ENCODE measurements around the gene TIMD4. TPM values are rescaled to one million over a fixed set of nuclear protein-coding genes. Genes with fewer than 3 reads are reported as not detected.

Gene TIMD4
- total RNA-seq (2014; rRNA removed; shearing (Covaris generic)) (not detected in 2 replicates), polyA plus RNA-seq (2016; fragmentation: Nextera tagmentation; extraction: Ambion mirVana) (not detected in 2 replicates)
- long read RNA-seq = 0 reads

- Mint-ChIP-seq H3K4me1 (peaks cover 4% of the 10 kb centered on the region; the same call in 1 of the 3 replicates), H3K27me3 (ENCODE audit: insufficient read depth, low read depth, poor library complexity) (peaks cover 3% of the 10 kb centered on the region), H3K36me3 (ENCODE audit: low read depth) (no peaks in the 10 kb centered on the region), H3K9me3 (no peaks in the 10 kb centered on the region), H3K27ac (no peak within 1 kb of the TSS), H3K4me3 (no peak within 1 kb of the TSS)
- no peaks in the 10 kb centered on the region for H4K20me1 ChIP-seq (replicated peaks; ENCODE audit: insufficient read depth)
- no peaks in the 10 kb centered on the region for H3K27me3 ChIP-seq (ENCODE audit: insufficient read depth)
- no peak within 1 kb of the TSS for H2AFZ ChIP-seq
- H3K4me3 ChIP-seq = no peak within 1 kb of the TSS
- ATAC-seq (no peak), DNase-seq (ENCODE audit: low spot score) (no peak)
- H3K27ac ChIP-seq (ENCODE audit: low read depth) = no peak within 1 kb of the TSS
- no peak for TF ChIP-seq STAT1 (IDR thresholded peaks at IDR 0.05; ENCODE audit: unreplicated experiment)
- TF ChIP-seq EZH2 (IDR thresholded peaks at IDR 0.05; ENCODE audit: low read depth, unreplicated experiment) = no peak
- H3K9me2 ChIP-seq (ENCODE audit: insufficient read depth) = no peaks in the 10 kb centered on the region
- H3K4me2 ChIP-seq = no peak within 1 kb of the TSS
- H3K36me3 ChIP-seq (ENCODE audit: insufficient read depth) = no peaks in the 10 kb centered on the region
- peaks cover 11% of the 10 kb centered on the region; the same call in 1 of the 2 replicates for H3K4me1 ChIP-seq (ENCODE audit: insufficient read depth)
- H3F3A ChIP-seq (replicated peaks; ENCODE audit: low read depth) = no peaks in the 10 kb centered on the region
- no peaks in the 10 kb centered on the region for H3K79me2 ChIP-seq (replicated peaks; ENCODE audit: insufficient read depth)
These were observed at the start of gene TIMD4 for GRCh38 chr5:156963125-156963524. Gene TIMD4 (minus strand): TSS chr5:156963226. CDS start chr5:156963198, 28 bp downstream.

GRCh38 chr5:157006262-157006661, 43.2 kb upstream of the TIMD4 start:
- no peak overlapping the region for H3K27ac Mint-ChIP-seq
- H3K4me1 Mint-ChIP-seq = no peaks in the 10 kb centered on the region
- Histone ChIP-seq H3K4me3 (no peak overlapping the region), H3K4me2 (no peak overlapping the region), H3K27me3 (ENCODE audit: insufficient read depth) (no peaks in the 10 kb centered on the region), H3K9me2 (ENCODE audit: insufficient read depth) (no peaks in the 10 kb centered on the region), H3K4me1 (ENCODE audit: insufficient read depth) (no peaks in the 10 kb centered on the region), H3K79me2 (replicated peaks; ENCODE audit: insufficient read depth) (no peaks in the 10 kb centered on the region), H2AFZ (no peak overlapping the region), H3F3A (replicated peaks; ENCODE audit: low read depth) (no peaks in the 10 kb centered on the region), H3K27ac (ENCODE audit: low read depth) (no peak overlapping the region), H3K36me3 (ENCODE audit: insufficient read depth) (no peaks in the 10 kb centered on the region), H4K20me1 (replicated peaks; ENCODE audit: insufficient read depth) (no peaks in the 10 kb centered on the region)
- ATAC-seq (no peak), DNase-seq (ENCODE audit: low spot score) (no peak)
- H3K36me3 Mint-ChIP-seq (ENCODE audit: low read depth) = peaks cover 10% of the 10 kb centered on the region; the same call in 2 of the 3 replicates
- no peak overlapping the region for H3K4me3 Mint-ChIP-seq
- H3K9me3 Mint-ChIP-seq = peaks cover 17% of the 10 kb centered on the region
- H3K27me3 Mint-ChIP-seq (ENCODE audit: insufficient read depth, low read depth, poor library complexity) = peaks cover 8% of the 10 kb centered on the region
- no peak for TF ChIP-seq ZNF114 (CRISPR knock-in tag; IDR thresholded peaks at IDR 0.05)
- no peak for TF ChIP-seq ZNF331 (CRISPR knock-in tag; IDR thresholded peaks at IDR 0.05; ENCODE audit: low read depth)
- no peak for TF ChIP-seq EZH2phosphoT487 (IDR thresholded peaks at IDR 0.05; ENCODE audit: unreplicated experiment)
- no peak for TF ChIP-seq POLR2AphosphoS5 (IDR thresholded peaks at IDR 0.05; ENCODE audit: low read depth)
- no peak for TF ChIP-seq REST (IDR thresholded peaks at IDR 0.05; ENCODE audit: unreplicated experiment)
- no peak for TF ChIP-seq STAT1 (IDR thresholded peaks at IDR 0.05; ENCODE audit: unreplicated experiment)
- TF ChIP-seq CREB1 (CRISPR knock-in tag; IDR thresholded peaks at IDR 0.05; ENCODE audit: low read depth) = no peak
- no peak for TF ChIP-seq ZNF462 (CRISPR knock-in tag; IDR thresholded peaks at IDR 0.05)
- no peak for TF ChIP-seq JUNB (IDR thresholded peaks at IDR 0.05; ENCODE audit: unreplicated experiment)
- TF ChIP-seq ETS1 (IDR thresholded peaks at IDR 0.05) = no peak
